Amygdala (tissue), 56 donors: ENCODE measurements around the gene ABCC10.
"Not testable (repeated sequence)": the region's sequence is repeated elsewhere in the genome, so short reads cannot be mapped to it uniquely, and the experiment has no call there.

ENCODE experiments used
- DNase-seq, 56 donors: peaks; one replicate each; lab custom pipeline; 2025; lab: John Stamatoyannopoulos, UW

Gene ABCC10

DNA sequence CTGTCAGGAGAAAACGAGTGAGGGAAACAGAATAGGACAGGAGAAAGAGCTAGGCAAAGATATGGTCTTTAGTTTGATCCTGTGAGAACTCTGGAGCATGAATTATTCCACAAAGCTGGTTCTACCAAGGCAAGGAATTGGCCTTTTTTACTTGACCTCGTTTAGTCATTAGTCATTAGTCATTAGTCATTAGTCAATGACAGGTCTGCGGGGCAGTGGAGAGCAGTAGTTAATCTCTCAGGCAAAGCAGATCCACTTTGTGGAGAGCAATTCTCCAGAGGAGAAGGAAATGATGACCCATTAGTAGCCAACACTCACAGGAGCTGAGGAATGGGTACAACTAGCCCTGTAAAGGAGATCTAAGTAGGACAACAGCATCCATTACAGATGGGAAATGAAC, 22.0 kb upstream of the ABCC10 start:
- no peak for DNase-seq

- no peak for DNase-seq
These were observed 20.0 kb upstream of the ABCC10 start for GRCh38 chr6:43407296-43407695.

DNA sequence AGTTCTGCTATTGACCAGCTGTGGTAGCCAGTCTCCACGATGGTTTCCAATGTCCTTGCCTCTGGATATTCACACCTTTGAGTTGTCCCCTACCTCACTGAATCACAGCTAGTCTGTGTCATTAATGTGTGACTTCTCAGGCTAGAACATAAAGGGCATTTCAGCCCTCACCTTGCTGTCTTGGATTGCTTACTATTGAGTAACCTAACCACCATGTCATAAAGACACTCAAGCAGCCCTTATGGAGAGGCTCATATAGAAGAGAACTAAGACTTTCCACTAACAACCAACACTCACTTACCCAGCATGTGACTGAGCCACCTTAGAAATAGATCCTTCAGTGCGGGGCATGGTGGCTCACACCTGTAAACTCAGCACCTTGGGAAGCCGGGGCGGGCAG, 19.1 kb upstream of the ABCC10 start:
- DNase-seq: no peak

- not testable (repeated sequence) for DNase-seq
These were observed 16.6 kb upstream of the ABCC10 start for GRCh38 chr6:43410776-43411175.

- no peak for DNase-seq
These were observed 14.8 kb upstream of the ABCC10 start for GRCh38 chr6:43412541-43412940.

DNA sequence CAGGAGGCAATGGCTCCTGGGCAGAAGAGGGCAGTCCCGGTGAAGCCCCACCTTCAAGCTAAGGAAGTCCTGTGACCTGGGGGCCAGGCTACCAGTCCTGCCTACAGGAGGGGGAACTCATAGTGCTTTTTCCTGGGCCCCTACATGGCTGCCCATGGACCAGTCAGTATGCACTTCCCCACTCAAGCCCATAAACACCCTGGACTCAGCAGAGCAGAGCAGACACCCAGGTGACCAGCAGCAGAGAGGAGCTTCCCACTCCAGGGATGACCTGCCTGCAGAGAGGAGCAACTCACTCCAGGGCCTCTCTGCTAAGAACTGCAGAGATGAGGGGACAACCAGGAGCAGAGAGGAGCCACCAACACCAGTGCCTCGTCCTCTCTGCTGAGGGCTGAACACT, 14.3 kb upstream of the ABCC10 start:
- DNase-seq: no peak

GRCh38 chr6:43415275-43415674, 12.1 kb upstream of the ABCC10 start:
- not testable (repeated sequence) for DNase-seq

DNA sequence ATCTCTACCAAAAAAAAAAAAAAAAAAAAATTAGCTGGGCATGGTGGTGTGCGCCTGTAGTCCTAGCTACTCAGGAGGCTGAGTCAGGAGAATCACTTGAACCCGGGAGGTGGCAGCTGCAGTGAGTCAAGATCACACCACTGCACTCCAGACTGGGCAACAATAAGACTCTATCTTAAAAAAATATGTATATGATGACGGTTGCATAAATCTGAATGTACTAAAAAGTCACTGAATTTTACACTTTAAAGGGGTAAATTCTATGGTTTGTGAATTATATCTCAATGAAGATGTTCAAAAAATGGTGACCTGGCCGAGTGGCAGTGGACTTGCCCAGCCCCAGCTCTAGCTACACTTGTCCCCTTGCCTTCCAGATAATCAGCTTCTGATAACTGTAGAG, 10.4 kb upstream of the ABCC10 start:
- no peak for DNase-seq

DNA sequence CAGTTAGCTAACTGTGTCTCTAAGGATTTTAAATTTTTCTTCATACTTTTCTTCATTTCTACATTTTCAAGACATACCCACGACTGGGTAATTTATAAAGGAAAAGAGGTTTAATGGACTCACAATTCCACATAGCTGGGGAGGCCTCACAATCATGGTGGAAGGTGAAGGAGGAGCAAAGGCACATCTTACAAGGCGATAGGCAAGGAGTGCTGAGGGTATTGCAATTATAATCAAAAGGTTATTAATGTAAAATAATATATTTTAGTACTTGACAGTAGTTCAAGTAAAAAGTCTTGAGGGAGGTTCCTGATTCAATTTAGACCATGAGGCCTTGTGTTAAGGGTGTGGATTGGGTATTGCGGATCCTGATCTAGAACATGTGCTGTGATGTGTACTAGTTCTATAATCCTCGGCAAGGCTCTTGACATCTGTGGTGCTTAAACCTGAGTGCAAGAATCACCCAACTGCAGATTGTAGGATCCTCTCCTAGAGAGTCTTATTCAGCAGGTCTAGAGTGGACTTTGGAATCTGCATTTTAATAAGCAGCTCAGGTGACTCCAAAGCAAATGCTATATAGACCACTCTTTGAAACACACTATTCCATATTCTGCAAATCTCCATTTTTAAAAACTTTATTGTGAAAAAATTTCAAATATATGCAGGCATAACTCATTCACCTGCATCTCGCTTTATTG, 7.2 kb upstream of the ABCC10 start:
- no peak for DNase-seq

DNA sequence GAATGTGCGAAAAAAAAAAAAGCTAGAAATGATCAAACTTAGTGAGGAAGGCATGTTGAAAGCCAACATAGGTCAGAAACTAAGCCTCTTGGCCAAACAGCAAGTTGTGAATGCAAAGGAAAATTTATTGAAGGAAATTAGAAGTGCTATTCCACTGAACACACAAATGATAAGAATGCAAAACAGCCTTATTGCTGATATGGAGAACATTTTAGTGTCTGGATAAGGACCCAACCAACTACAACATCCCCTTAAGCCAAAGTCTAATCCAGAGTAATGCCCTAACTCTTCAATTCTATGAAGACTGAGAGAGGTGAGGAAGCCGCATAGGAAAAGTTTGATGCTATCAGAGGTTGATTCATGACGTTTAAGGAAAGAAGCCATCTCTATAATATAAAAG, 5.5 kb upstream of the ABCC10 start:
- no peak for DNase-seq

DNA sequence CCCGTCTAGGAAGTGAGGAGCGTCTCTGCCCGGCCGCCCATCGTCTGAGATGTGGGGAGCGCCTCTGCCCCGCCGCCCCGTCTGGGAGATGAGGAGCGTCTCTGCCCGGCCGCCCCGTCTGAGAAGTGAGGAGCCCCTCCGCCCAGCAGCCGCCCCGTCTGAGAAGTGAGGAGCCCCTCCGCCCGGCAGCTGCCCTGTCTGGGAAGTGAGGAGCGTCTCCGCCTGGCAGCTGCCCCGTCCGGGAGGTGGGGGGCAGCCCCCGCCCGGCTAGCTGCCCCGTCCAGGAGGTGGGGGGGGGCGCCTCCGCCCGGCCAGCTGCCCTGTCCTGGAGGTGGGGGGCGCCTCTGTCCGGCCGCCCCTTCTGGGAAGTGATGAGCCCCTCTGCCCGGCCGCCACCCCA, 2.3 kb upstream of the ABCC10 start:
- DNase-seq: not testable (repeated sequence)

- no peak for DNase-seq
These were observed 374 bp upstream of the ABCC10 start for GRCh38 chr6:43426928-43427405.

GRCh38 chr6:43428112-43428570, 800 bp downstream of the ABCC10 start:
- DNase-seq: peak in 1 of 56 donors; percentile 29

GRCh38 chr6:43428874-43429273, 1.5 kb downstream of the ABCC10 start:
- no peak for DNase-seq

- no peak for DNase-seq
These were observed 4.9 kb downstream of the ABCC10 start for GRCh38 chr6:43432009-43432945.

DNA sequence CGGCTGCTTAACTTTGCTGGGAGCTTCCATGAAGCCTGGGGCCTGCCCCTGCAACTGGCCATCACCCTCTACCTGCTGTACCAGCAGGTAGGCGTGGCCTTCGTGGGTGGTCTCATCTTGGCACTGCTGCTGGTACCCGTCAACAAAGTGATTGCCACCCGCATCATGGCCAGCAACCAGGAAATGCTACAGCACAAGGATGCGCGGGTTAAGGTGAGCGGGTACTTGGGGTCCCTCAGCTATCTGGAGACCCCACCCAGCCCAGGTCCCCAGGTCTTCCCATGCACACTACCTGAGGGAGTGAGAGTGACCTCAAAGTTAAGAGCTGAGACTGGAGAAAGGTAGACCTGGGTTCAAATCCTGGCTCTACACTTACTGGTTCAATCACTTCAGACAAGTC, 5.8 kb downstream of the ABCC10 start:
- DNase-seq: no peak

DNA sequence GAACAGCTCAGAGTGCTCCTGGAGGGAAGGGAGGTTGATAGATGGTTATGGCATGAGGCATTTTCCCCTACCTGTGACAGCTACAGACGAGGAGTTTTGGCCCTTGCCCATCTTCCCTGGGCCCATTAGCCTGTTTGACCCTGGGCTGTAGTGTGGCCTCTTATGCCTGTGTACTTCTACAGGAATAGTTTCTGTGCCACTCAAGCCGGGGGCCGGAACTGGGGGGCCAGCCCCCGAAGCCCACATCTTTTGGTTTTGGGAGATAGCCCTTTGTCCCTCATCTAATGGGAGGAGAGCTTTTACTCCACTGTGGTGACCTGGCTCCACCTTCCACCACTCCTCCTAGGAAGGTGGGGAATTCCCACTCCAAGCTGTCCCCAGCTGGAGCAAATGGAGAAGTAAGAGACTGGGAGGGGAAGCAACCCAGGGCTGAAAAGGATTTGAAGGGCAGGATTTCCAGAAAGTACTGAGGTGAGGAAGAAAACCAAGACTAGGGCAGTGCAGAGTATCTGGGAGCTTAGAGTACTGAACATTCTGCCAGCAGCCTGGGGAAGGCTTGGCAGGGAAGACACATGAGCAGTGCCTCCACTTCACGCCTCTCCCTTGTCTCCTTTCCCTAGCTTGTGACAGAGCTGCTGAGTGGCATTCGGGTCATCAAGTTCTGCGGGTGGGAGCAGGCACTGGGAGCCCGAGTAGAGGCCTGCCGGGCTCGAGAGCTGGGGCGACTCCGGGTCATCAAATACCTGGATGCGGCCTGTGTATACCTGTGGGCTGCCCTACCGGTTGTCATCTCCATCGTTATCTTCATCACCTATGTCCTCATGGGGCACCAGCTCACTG, 6.9 kb downstream of the ABCC10 start:
- DNase-seq: no peak

DNA sequence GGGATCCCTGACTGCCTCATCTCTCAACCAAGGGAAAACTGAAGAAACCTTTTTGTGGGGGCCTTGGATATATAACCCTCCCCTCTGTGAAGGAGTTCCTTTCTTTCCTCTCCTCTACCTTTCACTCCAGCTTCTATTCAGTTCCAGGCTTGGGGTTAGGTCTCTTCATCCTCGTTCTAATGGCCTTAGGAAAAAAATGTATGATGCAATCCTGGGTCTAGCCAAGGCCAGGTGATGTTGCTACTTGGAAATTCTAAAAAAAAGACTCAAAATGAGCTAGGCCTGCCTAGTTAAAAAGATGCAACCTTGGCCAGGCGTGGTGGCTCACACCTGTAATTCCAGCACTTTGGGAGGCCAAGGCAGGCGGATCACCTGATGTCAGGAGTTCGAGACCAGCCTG, 7.6 kb downstream of the ABCC10 start:
- no peak for DNase-seq

DNA sequence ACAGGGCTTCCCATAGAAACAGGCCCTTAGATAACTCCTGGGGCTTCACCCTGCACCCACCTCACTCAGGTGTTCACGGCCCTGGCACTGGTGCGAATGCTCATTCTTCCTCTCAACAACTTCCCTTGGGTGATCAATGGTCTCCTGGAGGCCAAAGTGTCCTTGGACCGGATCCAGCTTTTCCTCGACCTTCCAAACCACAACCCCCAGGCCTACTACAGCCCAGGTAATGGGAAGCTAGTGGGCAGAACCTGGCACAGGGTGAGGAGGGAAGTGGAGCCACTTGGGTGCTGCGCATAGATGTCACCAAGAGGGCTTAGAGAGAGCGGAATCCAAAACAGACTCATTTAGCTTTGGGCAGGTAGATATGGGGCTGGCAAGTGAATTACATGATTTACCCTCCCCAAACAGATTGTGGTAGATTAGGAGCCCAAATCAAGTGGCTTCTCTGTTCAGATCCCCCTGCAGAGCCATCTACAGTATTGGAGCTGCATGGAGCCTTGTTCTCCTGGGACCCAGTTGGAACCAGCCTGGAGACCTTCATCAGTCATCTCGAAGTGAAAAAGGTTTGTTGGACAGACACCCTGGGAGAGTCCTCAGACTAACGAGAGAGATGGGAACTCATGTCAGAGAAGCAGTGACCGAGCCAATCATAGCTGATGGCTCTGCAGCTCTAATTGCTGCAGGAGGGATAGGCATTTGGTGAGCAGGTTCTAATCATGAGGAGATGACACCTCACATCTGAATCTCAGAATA, 8.5 kb downstream of the ABCC10 start:
- DNase-seq: no peak
